ENCODE results near the gene ANXA2.

- no peak for TF ChIP-seq CTCF (IDR thresholded peaks at IDR 0.05; ENCODE audit: low read depth, low read length, missing input control)
- no peak for TF ChIP-seq RAD21 (IDR thresholded peaks at IDR 0.05)
- no peak for TF ChIP-seq MAX (IDR thresholded peaks at IDR 0.05)
- no peak for TF ChIP-seq TAF1 (conservative IDR thresholded peaks at IDR 0.05)
- TF ChIP-seq JUND (IDR thresholded peaks at IDR 0.05), result no peak
- TF ChIP-seq GABPA (IDR thresholded peaks at IDR 0.05 in 1 of 2, conservative IDR thresholded peaks at IDR 0.05 in 1 of 2), result no peak
- TF ChIP-seq YY1 (IDR thresholded peaks at IDR 0.05), result no peak
- no peak for TF ChIP-seq FOXA1 (IDR thresholded peaks at IDR 0.05)
- TF ChIP-seq REST (IDR thresholded peaks at IDR 0.05), result no peak
- no peak for TF ChIP-seq ATF3 (IDR thresholded peaks at IDR 0.05)
These were observed 41.0 kb downstream of the ANXA2 start for GRCh38 chr15:60356832-60357231.

Measured in liver (tissue), 3 donors.